HG02642 (cell line): ENCODE data around the gene TRPM6.

Experiments
- ATAC-seq: cut with Tn5 transposase; IDR thresholded peaks from one replicate; pipeline ENCODE4 v1.9.1; 2021; ENCODE audit warnings: mild to moderate bottlenecking; ENCODE audit not compliant: unreplicated experiment, poor library complexity

TRPM6 gene

GRCh38 chr9:74728176-74728575, 159.5 kb downstream of the TRPM6 start:
- no peak for ATAC-seq

GRCh38 chr9:74726581-74726980, 161.1 kb downstream of the TRPM6 start:
- ATAC-seq, result no peak

DNA sequence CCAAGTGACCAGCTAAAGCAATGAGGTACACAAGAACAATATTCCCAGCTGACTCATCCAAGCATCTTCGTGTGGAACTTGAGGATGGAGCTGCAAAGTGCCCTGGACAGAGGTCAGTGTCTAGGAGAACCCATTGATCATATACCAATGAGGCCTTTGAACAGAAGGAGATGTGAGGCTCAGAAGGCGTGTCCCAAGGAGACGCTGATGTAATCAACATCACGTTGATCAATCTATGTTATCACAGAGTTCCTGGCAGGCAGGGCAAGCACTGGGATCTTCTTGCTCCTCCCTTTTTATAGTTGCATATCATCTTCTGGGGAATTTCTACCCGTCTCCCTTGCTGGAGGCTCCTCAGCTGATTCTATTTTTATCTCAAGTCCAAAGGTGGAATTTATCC, 163.4 kb downstream of the TRPM6 start:
- no peak for ATAC-seq

GRCh38 chr9:74721696-74722660, 165.7 kb downstream of the TRPM6 start:
- no peak for ATAC-seq

- no peak for ATAC-seq
Observed at GRCh38 chr9:74719306-74719705, 168.4 kb downstream of the TRPM6 start.

DNA sequence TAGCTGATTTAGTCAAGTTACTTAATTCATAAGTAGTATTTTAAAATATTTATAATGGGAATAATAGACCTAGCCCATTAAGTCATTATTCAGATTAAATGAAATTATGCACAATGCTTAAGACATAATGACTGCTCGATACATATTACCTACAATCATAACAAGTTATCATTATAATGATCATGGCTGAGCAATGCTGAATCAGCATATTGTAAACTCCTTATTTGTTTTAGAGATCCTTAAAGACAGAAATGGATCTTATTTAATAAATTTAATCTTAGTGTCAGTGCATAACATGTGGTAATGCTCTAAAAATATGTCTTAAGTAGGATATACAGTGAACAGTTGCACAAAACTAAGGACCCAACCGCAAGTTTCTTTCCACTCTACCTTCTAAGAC, 169.0 kb downstream of the TRPM6 start:
- ATAC-seq, result no peak

- no peak for ATAC-seq
Observed at GRCh38 chr9:74711341-74711740, 176.4 kb downstream of the TRPM6 start.

- no peak for ATAC-seq
Observed at GRCh38 chr9:74697535-74697934, 190.2 kb downstream of the TRPM6 start.

DNA sequence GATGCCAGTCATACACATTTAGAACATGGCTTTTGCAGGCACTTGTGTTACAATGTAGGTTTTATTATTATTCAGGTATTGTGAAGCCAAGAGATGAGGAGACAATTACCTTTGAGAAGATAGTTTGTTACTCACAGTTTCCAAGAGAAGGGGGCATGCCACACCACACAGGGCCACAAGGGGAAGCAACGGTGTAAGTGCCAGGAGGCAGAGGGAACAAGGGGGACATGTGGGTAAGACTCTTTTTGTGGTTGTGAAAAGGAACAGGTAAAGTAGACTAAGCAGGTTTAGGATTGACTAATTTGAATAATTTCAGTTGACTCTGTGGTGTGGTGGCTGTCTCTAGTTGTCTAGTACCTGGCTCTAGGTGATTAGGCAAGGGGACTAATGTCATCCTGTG, 191.2 kb downstream of the TRPM6 start:
- no peak for ATAC-seq

- no peak for ATAC-seq
Observed at GRCh38 chr9:74691058-74691457, 196.7 kb downstream of the TRPM6 start.

DNA sequence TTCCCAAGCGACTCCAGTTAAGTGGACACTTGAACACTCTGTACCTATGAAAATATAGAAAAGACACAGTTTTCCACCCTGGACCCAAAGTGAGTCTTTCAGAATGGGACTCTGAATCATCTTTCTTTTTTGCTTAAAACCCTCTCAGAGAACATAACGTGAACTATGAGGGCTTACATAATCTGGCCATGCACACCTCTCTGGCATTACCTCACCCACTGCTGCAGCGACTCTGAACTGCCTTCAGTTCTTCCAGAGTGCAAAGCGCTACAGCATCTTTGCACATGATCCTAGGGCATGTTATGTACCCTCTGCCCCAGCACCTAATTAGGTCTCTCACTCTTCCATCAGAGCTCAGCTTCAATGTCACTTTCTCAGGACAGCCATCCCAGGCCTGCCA, 204.4 kb downstream of the TRPM6 start:
- no peak for ATAC-seq

DNA sequence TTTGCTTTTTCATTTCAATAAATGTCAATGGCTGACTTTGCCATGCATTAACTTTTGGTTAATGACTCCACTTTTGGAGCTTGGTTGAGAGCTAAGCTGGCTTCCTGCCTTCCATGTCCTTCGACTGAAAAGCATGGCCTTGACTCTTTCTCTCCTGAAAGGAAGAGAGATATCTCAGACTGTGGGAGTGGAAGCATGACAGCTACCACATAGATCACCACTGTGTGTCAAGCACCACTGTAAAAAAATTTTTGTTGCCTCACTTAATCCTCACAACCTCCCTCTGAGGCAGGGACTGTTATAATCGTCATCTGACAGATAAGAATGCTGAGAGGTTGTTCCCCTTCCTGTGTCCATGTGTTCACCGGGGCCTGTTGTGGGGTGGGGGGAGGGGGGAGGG, 205.8 kb downstream of the TRPM6 start:
- no peak for ATAC-seq

DNA sequence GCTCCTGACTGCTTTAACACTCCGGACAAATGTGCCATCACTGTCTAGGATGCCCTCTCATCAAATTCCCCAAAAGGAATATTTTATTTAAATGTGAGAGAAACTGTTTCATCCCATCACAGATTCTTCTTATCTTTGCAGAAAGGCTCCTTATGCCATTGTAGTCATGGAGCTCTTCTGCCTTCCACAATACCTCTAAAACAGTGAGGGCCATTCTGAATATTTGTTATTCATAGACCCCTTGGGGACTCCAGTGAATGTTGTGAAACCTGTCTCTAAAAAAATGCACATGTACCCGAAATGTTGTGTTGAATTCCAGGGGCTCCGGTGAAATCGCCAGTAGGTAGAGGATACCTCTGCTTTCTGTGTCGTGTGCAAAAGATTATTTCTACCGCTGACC, 213.6 kb downstream of the TRPM6 start:
- ATAC-seq, result no peak
